Peyer's patch (tissue), 4 donors: ENCODE results near the gene SLC66A1. TPM values are rescaled to one million over a fixed set of nuclear protein-coding genes. Genes with fewer than 3 reads are reported as not detected.

Experiments
- DNase-seq, 3 donors: peaks; one replicate each; pipeline ENCODE4 v3.0.0-alpha.2; 2017 to 2019
- H3K27ac ChIP-seq, 4 donors: fragments of 200-600 bp; sonication (generic); one replicate each; pipeline ENCODE4 v1.5.1; 2016 to 2019
- H3K27me3 ChIP-seq, 2 donors: fragments of 200-600 bp; sonication (generic); one replicate each; pipeline ENCODE4 v1.5.1; 2019
- H3K36me3 ChIP-seq, 3 donors: fragments of 200-600 bp; sonication (generic); one replicate each; pipeline ENCODE4 v1.5.1; 2016 to 2019
- H3K4me1 ChIP-seq, 4 donors: fragments of 200-600 bp; sonication (generic); one replicate each; pipeline ENCODE4 v1.5.1; 2016 to 2019
- H3K4me3 ChIP-seq, 4 donors: fragments of 200-600 bp; sonication (generic); 1 replicate in 3 of 4; 2 replicates in 1 of 4; pipeline ENCODE4 v1.5.1; 2016 to 2019; ENCODE audit warnings: mild to moderate bottlenecking in 1 of 4
- H3K9me3 ChIP-seq, 4 donors: fragments of 200-600 bp; sonication (generic); one replicate each; pipeline ENCODE4 v1.5.1; 2016 to 2019; ENCODE audit warnings: mild to moderate bottlenecking in 1 of 4
- POLR2A ChIP-seq, 2 donors: fragments of 450-650 bp; IDR thresholded peaks; one replicate each; pipeline ENCODE4 v1.5.1; 2017; ENCODE audit warnings: antibody characterized with exemption in 2 of 2, mild to moderate bottlenecking in 2 of 2, moderate library complexity in 2 of 2
- small RNA-seq, 2 donors: library from RNA; depleted of rRNA; stranded (forward); fragments of <200 nt; gene quantifications; one replicate each; pipeline ENCODE3, GENCODE V24; 2016
- total RNA-seq, 4 donors: library from RNA; depleted of rRNA; stranded (reverse); fragments of >200 nt; gene quantifications; one replicate each; pipeline ENCODE4 v1.1.0, GENCODE V29; 2016
- TF ChIP-seq, protein P1 (sequence below), 6 experiments: fragments of 450-650 bp in 4 of 6; fragments of 200-600 bp in 2 of 6; sonication (generic) in 1 of 6; IDR thresholded peaks; one replicate each; pipeline ENCODE4 v1.5.1; 2017 to 2019; ENCODE audit warnings: antibody characterized with exemption in 6 of 6, mild to moderate bottlenecking in 3 of 6, moderate library complexity in 1 of 6

SLC66A1 gene
- total RNA-seq, 4 donors from 2014 or later: 19.0 to 76.8 (median 45.0) TPM

GRCh38 chr1:19377812-19378718 lies 65.9 kb downstream of the SLC66A1 start:
- H3K36me3 ChIP-seq: peaks cover 0 to 89% (median 0%) of the 10 kb centered on the region in 3 donors
- no peak overlapping the region for H3K4me3 ChIP-seq
- peaks cover 0 to 22% (median 2%) of the 10 kb centered on the region in 4 donors for H3K4me1 ChIP-seq
- TF ChIP-seq, protein P1, sequence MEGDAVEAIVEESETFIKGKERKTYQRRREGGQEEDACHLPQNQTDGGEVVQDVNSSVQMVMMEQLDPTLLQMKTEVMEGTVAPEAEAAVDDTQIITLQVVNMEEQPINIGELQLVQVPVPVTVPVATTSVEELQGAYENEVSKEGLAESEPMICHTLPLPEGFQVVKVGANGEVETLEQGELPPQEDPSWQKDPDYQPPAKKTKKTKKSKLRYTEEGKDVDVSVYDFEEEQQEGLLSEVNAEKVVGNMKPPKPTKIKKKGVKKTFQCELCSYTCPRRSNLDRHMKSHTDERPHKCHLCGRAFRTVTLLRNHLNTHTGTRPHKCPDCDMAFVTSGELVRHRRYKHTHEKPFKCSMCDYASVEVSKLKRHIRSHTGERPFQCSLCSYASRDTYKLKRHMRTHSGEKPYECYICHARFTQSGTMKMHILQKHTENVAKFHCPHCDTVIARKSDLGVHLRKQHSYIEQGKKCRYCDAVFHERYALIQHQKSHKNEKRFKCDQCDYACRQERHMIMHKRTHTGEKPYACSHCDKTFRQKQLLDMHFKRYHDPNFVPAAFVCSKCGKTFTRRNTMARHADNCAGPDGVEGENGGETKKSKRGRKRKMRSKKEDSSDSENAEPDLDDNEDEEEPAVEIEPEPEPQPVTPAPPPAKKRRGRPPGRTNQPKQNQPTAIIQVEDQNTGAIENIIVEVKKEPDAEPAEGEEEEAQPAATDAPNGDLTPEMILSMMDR (IDR thresholded peaks at IDR 0.05): no peak
- TF ChIP-seq POLR2A (IDR thresholded peaks at IDR 0.05): no peak
- peak overlapping the region in 3 of 4 donors; percentile 13 to 76 (median 63) for H3K27ac ChIP-seq
- no peaks in the 10 kb centered on the region for H3K27me3 ChIP-seq
- no peak for DNase-seq
- no peaks in the 10 kb centered on the region for H3K9me3 ChIP-seq

Small RNA genes lying within 50 kb of the gene (small RNA-seq; reads per million reads assigned to genes)
- 0 reads per million in 2 donors for gene RNU6-1099P

Other genes with a start within 250 kb of the SLC66A1 start
- 100 to 1,000 TPM; 193 to 292 (median 229) TPM for gene UBR4, start 102.1 kb upstream of the SLC66A1 start, total RNA-seq
- 10 to 100 TPM; 28.0 to 71.0 (median 37.0) TPM for gene EMC1, start 60.8 kb upstream of the SLC66A1 start, total RNA-seq
- 10 to 100 TPM in 3 of 4 donors, 1 to 10 TPM in 1; 9.8 to 26.4 (median 12.1) TPM for gene MRTO4, start 60.5 kb upstream of the SLC66A1 start, total RNA-seq
- gene AKR7A3, start 23.6 kb upstream of the SLC66A1 start, total RNA-seq: 100 to 1,000 TPM in 3 of 4 donors, 10 to 100 TPM in 1; 60.2 to 574 (median 416) TPM
- gene AKR7A2, start 182 bp upstream of the SLC66A1 start, total RNA-seq: 100 to 1,000 TPM in 3 of 4 donors, 10 to 100 TPM in 1; 56.1 to 168 (median 137) TPM
- gene CAPZB, start 173.2 kb downstream of the SLC66A1 start, total RNA-seq: 100 to 1,000 TPM; 107 to 210 (median 119) TPM